MCF 10A (cell line): Measurements from ENCODE around the gene ZNF420. TPM values are rescaled to one million over a fixed set of nuclear protein-coding genes. Genes with fewer than 3 reads are reported as not detected.

ENCODE experiments used
- BruUV-seq: library from RNA; stranded (reverse); fragments of 400-500 nt; replicated peaks from 2 replicates; lab custom pipeline; 2021; lab: Mats Ljungman, UMichigan
- CTCF ChIA-PET: fragments of 300-600 bp; sonication (Branson Sonifier 250); formaldehyde crosslinking; extraction: SDS; loops from one replicate; lab custom pipeline; 2021; ENCODE audit warnings: antibody characterized with exemption, inconsistent platforms; lab: Yijun Ruan, JAX
- POLR2A ChIA-PET: fragments of 300-600, 350-650 bp; sonication (Branson Sonifier 250); formaldehyde crosslinking; extraction: SDS; loops from one replicate; lab custom pipeline; 2020; ENCODE audit warnings: antibody characterized with exemption, inconsistent platforms; lab: Yijun Ruan, JAX
- DNase-seq: peaks from one replicate; pipeline ENCODE4 v3.0.0-alpha.2; 2018; ENCODE audit not compliant: unreplicated experiment
- H3K27ac Mint-ChIP-seq: one replicate; pipeline ENCODE4 v1.8.0; 2022; ENCODE audit warnings: mild to moderate bottlenecking, low read depth, mixed read lengths; ENCODE audit not compliant: unreplicated experiment
- H3K27me3 Mint-ChIP-seq: one replicate; pipeline ENCODE4 v1.8.0; 2022; ENCODE audit warnings: mixed read lengths; ENCODE audit not compliant: insufficient read depth, unreplicated experiment
- H3K36me3 Mint-ChIP-seq: one replicate; pipeline ENCODE4 v1.8.0; 2022; ENCODE audit warnings: mild to moderate bottlenecking, moderate library complexity, mixed read lengths; ENCODE audit not compliant: insufficient read depth, unreplicated experiment
- H3K4me1 Mint-ChIP-seq: one replicate; pipeline ENCODE4 v1.8.0; 2022; ENCODE audit warnings: mixed read lengths; ENCODE audit not compliant: insufficient read depth, unreplicated experiment
- H3K4me3 Mint-ChIP-seq: one replicate; pipeline ENCODE4 v1.8.0; 2022; ENCODE audit warnings: mild to moderate bottlenecking, moderate library complexity, mixed read lengths; ENCODE audit not compliant: unreplicated experiment
- H3K9me3 Mint-ChIP-seq: one replicate; pipeline ENCODE4 v1.8.0; 2022; ENCODE audit warnings: mixed read lengths; ENCODE audit not compliant: unreplicated experiment
- CTCF ChIP-seq: fragments of 200-600 bp; IDR thresholded peaks from one replicate; pipeline ENCODE4 v1.8.0; 2022; ENCODE audit warnings: antibody characterized with exemption, mild to moderate bottlenecking; ENCODE audit not compliant: unreplicated experiment
- intact Hi-C: fragments of 100-400 bp; cut with micrococcal nuclease; formaldehyde crosslinking; loops from 2 replicates; pipeline ENCODE4 v1.14.1; 2022
- total RNA-seq: library from RNA; stranded (reverse); gene quantifications from 2 replicates; pipeline ENCODE4 v1.2.3, GENCODE V29; 2022

ZNF420 gene
- total RNA-seq, 1 experiment from 2014 or later, result 11.0 TPM

- ChIA-PET POLR2A (interaction anchor here (0.6 to 1.7 kb wide), 15 partner anchors 8 to 946 kb away, joined by 3 to 11 read pairs (median 4); partner anchors contain the start of genes ZNF345, ZNF527, ZNF540 and ZNF567), CTCF (interaction anchor here (0.6 to 1.0 kb wide), 2 partner anchors 158 to 819 kb away, joined by 3 to 4 read pairs; no protein-coding TSS in a partner anchor)
- TF ChIP-seq CTCF, result no peak
- intact Hi-C loops, result loop anchor here (5.0 kb wide), 1 partner anchor 140 kb away; the partner anchor contains the start of gene ZNF383
- TSS peak; percentile 71 for BruUV-seq
- Mint-ChIP-seq H3K4me3 (peak overlapping the region; percentile 95), H3K9me3 (peaks cover 17% of the 10 kb centered on the region), H3K4me1 (peaks cover 12% of the 10 kb centered on the region), H3K27me3 (no peaks in the 10 kb centered on the region), H3K27ac (peak overlapping the region; percentile 93), H3K36me3 (peaks cover 28% of the 10 kb centered on the region)
- DNase-seq, result no peak
Observed at GRCh38 chr19:37077501-37077933, 716 bp upstream of the ZNF420 start.

GRCh38 chr19:37078717-37079032 is 442 bp downstream of the ZNF420 start:
- Mint-ChIP-seq H3K4me3 (peak overlapping the region; percentile 95), H3K4me1 (peaks cover 12% of the 10 kb centered on the region), H3K9me3 (peaks cover 17% of the 10 kb centered on the region), H3K27me3 (no peaks in the 10 kb centered on the region), H3K27ac (peak overlapping the region; percentile 93), H3K36me3 (peaks cover 34% of the 10 kb centered on the region)
- DNase-seq, result no peak
- TSS peak; percentile 58 for BruUV-seq
- intact Hi-C loops, result loop anchor here (5.0 kb wide), 1 partner anchor 139 kb away; the partner anchor contains the start of gene ZNF383
- TF ChIP-seq CTCF, result no peak
- POLR2A ChIA-PET, result interaction anchor here (0.8 to 1.8 kb wide), 12 partner anchors 8 to 292 kb away, joined by 3 to 12 read pairs (median 5); partner anchors contain the start of genes ZNF345, ZNF383, ZNF527 and ZNF568
- CTCF ChIA-PET, result interaction anchor here (1.1 kb wide), 1 partner anchor 159 kb away, joined by 3 read pairs; no protein-coding TSS in a partner anchor

GRCh38 chr19:37079238-37079637 is 1.0 kb downstream of the ZNF420 start:
- Mint-ChIP-seq H3K9me3 (peaks cover 17% of the 10 kb centered on the region), H3K4me3 (peak overlapping the region; percentile 95), H3K27ac (peak overlapping the region; percentile 93), H3K27me3 (no peaks in the 10 kb centered on the region), H3K36me3 (peaks cover 34% of the 10 kb centered on the region), H3K4me1 (peaks cover 12% of the 10 kb centered on the region)
- no TSS peak for BruUV-seq
- ChIA-PET CTCF (interaction anchor here (1.1 kb wide), 1 partner anchor 159 kb away, joined by 3 read pairs; no protein-coding TSS in a partner anchor), POLR2A (interaction anchor here (0.8 to 1.8 kb wide), 2 partner anchors 138 to 242 kb away, joined by 3 to 12 read pairs; partner anchors contain the start of genes ZNF383 and ZNF790)
- intact Hi-C loops, result loop anchor here (5.0 kb wide), 1 partner anchor 138 kb away; the partner anchor contains the start of gene ZNF383
- DNase-seq, result no peak
- TF ChIP-seq CTCF, result no peak

GRCh38 chr19:37082307-37082706 is 4.1 kb downstream of the ZNF420 start:
- peaks cover 39% of the 10 kb centered on the region for H3K9me3 Mint-ChIP-seq

More at GRCh38 chr19:37082307-37082706, 4.1 kb downstream of the ZNF420 start:
- DNase-seq, result no peak
- no peak for TF ChIP-seq CTCF
- ChIA-PET POLR2A (no interaction called here), CTCF (no interaction called here)
- Mint-ChIP-seq H3K36me3 (peaks cover 39% of the 10 kb centered on the region), H3K4me3 (no peak overlapping the region), H3K4me1 (peaks cover 12% of the 10 kb centered on the region), H3K27ac (no peak overlapping the region), H3K27me3 (no peaks in the 10 kb centered on the region)
- intact Hi-C loops, result no loop called here
- BruUV-seq, result no TSS peak
